ENCODE results near the gene USP30. TPM values are rescaled to one million over a fixed set of nuclear protein-coding genes. Genes with fewer than 3 reads are reported as not detected.
A peak's percentile ranks its signal among the peaks of the same experiment; 100 is the strongest.

USP30 gene
- total RNA-seq, 1 donor from 2014 or later = 17.6 TPM

DNA sequence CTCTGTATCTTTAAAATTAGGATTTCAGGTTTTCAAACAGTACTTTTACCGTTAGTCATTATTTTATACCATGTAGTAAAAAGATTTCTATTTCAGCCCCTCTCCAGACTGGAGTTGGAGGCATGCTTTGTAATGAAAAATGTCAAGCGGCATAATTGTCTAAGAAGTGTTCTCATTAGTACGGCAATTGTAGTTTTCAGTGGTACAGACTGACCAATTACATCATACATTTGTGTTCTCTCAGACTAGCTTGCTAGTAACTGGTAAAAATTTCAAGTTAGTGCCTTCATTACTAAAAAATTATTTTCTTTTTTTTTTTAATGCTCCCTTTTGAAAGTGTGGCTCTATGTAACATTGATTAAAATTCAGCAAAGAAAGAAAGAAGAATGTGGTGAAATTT is 4.5 kb downstream of the USP30 start:
- Mint-ChIP-seq H3K4me3 (no peak overlapping the region), H3K9me3 (no peaks in the 10 kb centered on the region), H3K27ac (no peak overlapping the region), H3K4me1 (peaks cover 17% of the 10 kb centered on the region), H3K27me3 (ENCODE audit: insufficient read depth, low read depth) (no peaks in the 10 kb centered on the region), H3K36me3 (no peaks in the 10 kb centered on the region)
- Histone ChIP-seq H4K20me1 (ENCODE audit: low read depth) (no peaks in the 10 kb centered on the region), H3K9ac (peak overlapping the region; percentile 45), H3K27ac (no peak overlapping the region), H3K36me3 (no peaks in the 10 kb centered on the region), H3K4me2 (no peak overlapping the region), H3K4me3 (no peak overlapping the region), H3F3A (ENCODE audit: low read depth) (no peaks in the 10 kb centered on the region), H3K9me3 (ENCODE audit: low read depth) (no peaks in the 10 kb centered on the region), H3K4me1 (peaks cover 9% of the 10 kb centered on the region), H2AFZ (replicated peaks) (no peak overlapping the region), H3K79me2 (ENCODE audit: low read depth) (peaks cover 8% of the 10 kb centered on the region), H3K27me3 (no peaks in the 10 kb centered on the region)
- TF ChIP-seq EZH2 (IDR thresholded peaks at IDR 0.05) (no peak), CTCF (IDR thresholded peaks at IDR 0.05) (no peak), EZH2phosphoT487 (IDR thresholded peaks at IDR 0.05) (no peak)
- DNase-seq (ENCODE audit: low spot score) = no peak

GRCh38 chr12:109057376-109057775 is 5.0 kb downstream of the USP30 start:
- H3K36me3 ChIP-seq = no peaks in the 10 kb centered on the region
- DNase-seq (ENCODE audit: low spot score) = no peak
- no peak overlapping the region for H3K4me3 ChIP-seq
- no peak overlapping the region for H3K4me2 ChIP-seq
- no peaks in the 10 kb centered on the region for H3K36me3 Mint-ChIP-seq
- H3K79me2 ChIP-seq (ENCODE audit: low read depth) = peaks cover 8% of the 10 kb centered on the region
- no peaks in the 10 kb centered on the region for H4K20me1 ChIP-seq (ENCODE audit: low read depth)
- no peaks in the 10 kb centered on the region for H3K9me3 ChIP-seq (ENCODE audit: low read depth)
- no peaks in the 10 kb centered on the region for H3K9me3 Mint-ChIP-seq
- no peak overlapping the region for H2AFZ ChIP-seq (replicated peaks)
- H3K9ac ChIP-seq = peak overlapping the region; percentile 45
- no peak for TF ChIP-seq EZH2phosphoT487 (IDR thresholded peaks at IDR 0.05)
- no peak for TF ChIP-seq CTCF (IDR thresholded peaks at IDR 0.05)
- TF ChIP-seq EZH2 (IDR thresholded peaks at IDR 0.05) = no peak
- H3K4me1 Mint-ChIP-seq = peaks cover 13% of the 10 kb centered on the region
- H3K27ac ChIP-seq = no peak overlapping the region
- H3F3A ChIP-seq (ENCODE audit: low read depth) = no peaks in the 10 kb centered on the region
- H3K27me3 Mint-ChIP-seq (ENCODE audit: insufficient read depth, low read depth) = no peaks in the 10 kb centered on the region
- H3K4me3 Mint-ChIP-seq = no peak overlapping the region
- H3K27me3 ChIP-seq = no peaks in the 10 kb centered on the region
- no peak overlapping the region for H3K27ac Mint-ChIP-seq
- peaks cover 9% of the 10 kb centered on the region for H3K4me1 ChIP-seq

DNA sequence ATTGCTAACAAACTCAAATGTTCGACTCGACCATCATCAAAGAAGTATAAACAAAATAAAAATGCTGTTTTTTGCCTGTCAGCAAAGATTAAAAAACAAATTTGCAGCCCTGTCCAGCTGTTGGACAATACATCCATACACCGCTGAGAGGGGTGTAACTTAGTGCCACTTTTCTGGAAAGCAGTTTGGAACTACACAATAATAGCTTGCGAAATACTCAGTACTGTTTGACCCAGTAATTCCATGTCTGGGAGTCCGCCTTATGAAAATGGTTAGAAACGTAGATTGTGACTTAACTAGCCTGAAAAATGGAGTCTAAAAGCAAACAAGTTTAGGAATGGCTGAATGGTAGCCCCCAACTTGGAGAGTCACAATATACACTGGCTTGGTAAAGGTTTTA is 6.4 kb downstream of the USP30 start:
- H3K36me3 Mint-ChIP-seq = peaks cover 4% of the 10 kb centered on the region
- no peaks in the 10 kb centered on the region for H3K9me3 Mint-ChIP-seq
- no peaks in the 10 kb centered on the region for H3F3A ChIP-seq (ENCODE audit: low read depth)
- H3K79me2 ChIP-seq (ENCODE audit: low read depth) = peaks cover under 1% of the 10 kb centered on the region
- H3K27ac Mint-ChIP-seq = no peak overlapping the region
- no peak overlapping the region for H3K27ac ChIP-seq
- H3K4me3 ChIP-seq = no peak overlapping the region
- H3K36me3 ChIP-seq = peaks cover 6% of the 10 kb centered on the region
- no peaks in the 10 kb centered on the region for H3K9me3 ChIP-seq (ENCODE audit: low read depth)
- no peaks in the 10 kb centered on the region for H3K27me3 Mint-ChIP-seq (ENCODE audit: insufficient read depth, low read depth)
- H3K27me3 ChIP-seq = no peaks in the 10 kb centered on the region
- peaks cover 4% of the 10 kb centered on the region for H3K4me1 Mint-ChIP-seq
- H3K4me1 ChIP-seq = peaks cover 1% of the 10 kb centered on the region
- H4K20me1 ChIP-seq (ENCODE audit: low read depth) = no peaks in the 10 kb centered on the region
- TF ChIP-seq EZH2phosphoT487 (IDR thresholded peaks at IDR 0.05) (no peak), CTCF (IDR thresholded peaks at IDR 0.05) (no peak), EZH2 (IDR thresholded peaks at IDR 0.05) (no peak)
- no peak overlapping the region for H2AFZ ChIP-seq (replicated peaks)
- no peak for DNase-seq (ENCODE audit: low spot score)
- no peak overlapping the region for H3K9ac ChIP-seq
- H3K4me2 ChIP-seq = no peak overlapping the region
- H3K4me3 Mint-ChIP-seq = no peak overlapping the region

Data from neural progenitor cell (in vitro differentiated cells).